ENCODE results near the gene CTAG1A.
"Not testable (repeated sequence)": the region's sequence is repeated elsewhere in the genome, so short reads cannot be mapped to it uniquely, and the experiment has no call there.

- not testable (repeated sequence) for TF ChIP-seq CTCF (conservative IDR thresholded peaks at IDR 0.05; ENCODE audit: low read depth, low read length); EZH2 (IDR thresholded peaks at IDR 0.05; ENCODE audit: borderline replicate concordance, low read depth, low read length, poor library complexity, severe bottlenecking)
Observed at GRCh38 chrX:154562295-154562694, 22.6 kb upstream of the CTAG1A start.

All from A673 (cell line).